Nucleus accumbens (tissue), 56 donors: ENCODE measurements around the gene PCBP4.

Experiments used
- DNase-seq, 56 donors: peaks; one replicate each; lab custom pipeline; 2025; lab: John Stamatoyannopoulos, UW

The PCBP4 gene

DNA sequence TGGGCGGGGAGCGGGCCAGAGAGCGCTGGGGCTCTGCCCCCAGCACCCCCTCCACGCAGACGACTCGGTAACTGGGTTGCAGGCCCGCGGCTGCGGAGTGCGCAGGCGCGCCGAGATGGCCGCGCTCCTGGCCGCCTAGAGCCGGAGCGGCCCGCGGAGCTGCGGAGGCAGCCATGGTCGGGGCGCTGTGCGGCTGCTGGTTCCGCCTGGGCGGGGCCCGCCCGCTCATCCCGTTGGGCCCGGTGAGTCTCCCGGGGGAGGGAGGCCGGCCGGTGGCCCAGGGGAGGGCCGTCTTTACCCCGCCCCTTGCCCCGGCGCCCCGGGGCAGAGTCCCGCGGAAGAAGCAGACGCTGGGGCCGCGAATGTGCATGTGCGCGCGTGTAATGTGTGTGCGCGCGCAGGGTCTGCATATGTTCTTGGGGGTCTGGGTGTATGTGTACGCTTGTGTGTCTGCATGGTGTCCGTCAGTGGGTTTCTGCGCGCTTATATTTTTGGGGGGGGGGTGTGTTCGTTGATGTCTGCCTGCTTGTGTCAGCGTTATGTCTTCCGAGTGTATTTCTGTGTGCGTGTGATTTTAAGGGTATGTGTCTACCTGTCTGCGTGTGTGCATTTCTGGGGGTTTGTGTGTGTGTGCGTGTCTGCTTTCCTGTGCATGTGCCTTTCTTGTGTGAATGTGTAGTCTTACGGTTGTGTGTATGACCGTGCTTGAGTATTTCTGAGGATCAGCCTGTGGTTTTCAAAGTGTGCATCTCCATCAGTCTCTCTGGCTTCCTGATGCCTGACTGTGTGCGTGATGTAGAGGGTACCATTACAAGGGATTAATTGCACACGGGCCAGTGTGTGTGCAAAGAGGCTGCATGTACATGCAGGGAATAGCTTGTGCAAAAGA, 8.0 kb upstream of the PCBP4 start, which contains the start of gene ABHD14A:
Gene ABHD14A, plus strand, starts transcription at position 102 of the 889 bp plus-strand sequence. Its CDS starts 72 bp downstream, at position 174.
- peak in 51 of 56 donors; percentile 24 to 84 (median 64) for DNase-seq

DNA sequence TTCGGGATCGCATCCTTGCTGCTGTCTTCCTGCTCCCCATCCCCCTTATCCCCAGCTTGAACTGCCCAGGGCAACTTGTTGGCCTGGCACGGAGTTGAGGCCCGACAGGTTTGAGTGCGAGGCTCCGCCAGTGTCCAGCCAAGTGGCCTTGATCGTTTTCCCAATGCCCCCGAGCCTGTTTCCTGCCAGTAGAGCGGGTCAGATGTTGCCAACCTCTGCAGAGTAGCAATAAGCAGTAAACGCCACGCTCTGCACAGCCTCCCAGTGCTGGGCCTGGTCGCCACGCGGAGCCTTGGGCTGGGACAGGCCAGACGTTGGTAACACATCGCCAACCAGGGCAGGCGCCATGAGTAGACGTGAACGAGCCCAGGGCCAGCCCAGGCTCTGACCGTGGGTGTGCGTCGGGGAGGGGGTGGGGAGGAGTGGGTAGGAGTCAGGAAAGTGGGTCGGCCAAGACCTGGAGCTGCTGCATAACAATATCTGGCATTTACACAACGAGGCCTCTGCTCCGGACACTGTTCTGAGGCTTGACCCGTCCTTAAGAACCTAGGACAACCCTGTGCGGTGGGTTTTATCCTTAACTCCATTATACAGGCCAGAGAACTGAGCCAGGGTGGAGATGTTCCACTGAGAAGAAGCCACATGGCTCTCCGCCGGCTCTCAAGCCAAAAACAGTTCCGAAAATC, 7.2 kb upstream of the PCBP4 start:
- DNase-seq, result peak in 22 of 56 donors; percentile 37 to 76 (median 62)

DNA sequence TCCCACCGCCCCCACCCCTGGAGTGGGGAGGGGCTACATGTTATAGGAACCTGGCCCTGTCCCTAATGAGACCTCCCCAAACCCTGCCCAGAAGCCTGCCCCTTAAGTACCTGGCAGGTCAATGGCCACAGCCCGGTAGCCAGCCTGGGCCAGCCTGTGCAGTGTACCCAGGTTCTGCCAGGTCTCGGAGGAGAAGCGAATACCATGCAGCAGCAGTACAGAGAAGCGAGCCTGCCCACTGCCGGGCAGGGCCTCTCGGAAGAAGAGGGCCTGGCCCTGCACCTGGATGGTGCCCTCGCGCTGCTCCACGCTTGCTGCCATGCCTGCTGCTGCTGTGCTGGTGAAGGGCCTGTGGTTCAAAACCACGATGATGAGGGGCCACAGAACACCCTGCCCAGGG, 4.1 kb upstream of the PCBP4 start:
- no peak for DNase-seq

DNA sequence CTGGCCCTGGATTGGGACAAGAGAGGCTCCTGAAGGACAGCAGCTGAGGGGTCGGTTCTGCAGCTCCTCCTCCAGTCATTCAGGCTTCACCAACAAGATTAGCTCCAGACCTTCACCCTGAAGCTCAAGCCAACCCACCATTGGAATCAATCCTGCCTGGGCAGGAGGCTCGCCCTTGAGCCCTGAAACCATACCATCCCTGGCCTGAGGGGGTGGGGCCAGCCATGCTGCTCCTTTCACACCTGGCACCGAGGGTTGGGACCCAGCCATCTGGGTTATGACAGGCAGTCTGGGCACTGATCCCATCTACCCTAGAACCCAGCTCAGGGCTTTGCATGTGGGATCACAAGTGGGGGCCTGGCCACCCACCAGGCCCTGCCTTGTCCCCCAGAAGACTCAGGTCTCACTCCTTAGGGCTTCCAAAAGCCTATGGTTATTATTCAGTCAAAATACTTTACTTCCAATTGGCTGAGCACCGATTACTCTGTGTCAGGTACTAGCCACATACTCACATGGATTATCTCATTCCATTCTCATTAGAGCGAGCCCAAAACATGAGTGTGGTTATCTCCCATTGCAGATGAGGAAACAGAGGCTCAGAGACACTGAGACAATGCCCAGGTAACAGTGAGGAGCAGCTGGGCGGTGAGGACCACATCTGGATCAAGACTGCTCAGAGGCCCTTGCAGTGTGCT, 3.5 kb upstream of the PCBP4 start:
- no peak for DNase-seq

DNA sequence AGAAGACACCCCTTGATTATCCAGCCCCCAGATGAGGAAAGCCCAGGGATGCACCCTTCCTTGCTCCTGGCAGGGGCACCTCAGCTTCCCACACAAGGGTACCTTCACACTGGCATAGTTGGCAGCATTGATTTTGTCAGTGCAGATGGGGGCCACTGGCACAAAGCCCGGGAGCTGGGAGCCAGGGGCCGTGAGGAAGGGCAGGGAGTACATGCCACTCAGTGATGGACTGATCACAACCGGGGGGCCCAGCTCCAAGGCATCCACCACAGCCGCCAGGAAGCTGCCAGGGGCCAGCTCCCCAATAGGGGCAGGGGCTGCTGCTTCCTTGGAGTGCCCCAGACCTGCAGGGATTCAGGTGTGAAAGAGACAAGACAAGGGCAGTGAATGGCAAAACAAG, 2.6 kb upstream of the PCBP4 start:
- DNase-seq, result no peak

DNA sequence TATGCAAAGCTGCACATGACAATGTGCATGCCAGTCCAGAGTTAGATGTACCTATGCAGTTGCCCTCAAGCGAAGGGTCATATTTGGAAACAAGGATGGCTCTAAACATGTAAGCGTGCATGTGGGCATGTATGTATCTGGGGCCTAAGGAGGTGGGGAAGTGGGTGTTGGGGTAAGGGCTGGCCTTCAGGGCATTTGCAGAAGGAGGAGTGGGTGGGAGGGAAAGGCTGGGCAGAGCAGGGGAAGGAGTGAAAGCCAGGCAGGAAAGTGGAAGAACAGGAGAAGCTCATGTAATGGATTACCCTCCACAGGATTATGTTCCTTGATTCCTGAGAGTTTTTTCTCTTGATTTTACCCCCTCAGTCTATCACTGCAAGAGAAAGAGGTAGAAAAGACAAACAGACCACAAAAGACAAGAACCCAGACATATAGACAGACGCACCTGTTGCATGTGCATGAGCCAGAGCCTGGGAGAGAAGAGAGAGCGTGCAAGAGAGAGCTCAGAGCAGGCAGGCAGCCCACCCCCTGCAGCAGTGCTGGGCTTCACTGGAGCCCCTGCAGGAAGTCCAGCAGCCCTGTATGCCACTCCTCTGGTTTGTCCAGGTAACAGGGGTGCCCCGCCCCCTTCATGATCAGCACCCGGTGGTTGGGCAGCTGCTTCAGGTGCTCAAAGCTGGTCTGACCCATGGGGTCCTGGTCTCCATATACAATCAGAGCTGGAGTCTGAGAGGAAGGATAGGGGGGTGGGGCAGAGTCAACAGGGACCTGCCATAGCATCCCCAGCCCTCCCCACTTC, 1.8 kb upstream of the PCBP4 start:
- no peak for DNase-seq

DNA sequence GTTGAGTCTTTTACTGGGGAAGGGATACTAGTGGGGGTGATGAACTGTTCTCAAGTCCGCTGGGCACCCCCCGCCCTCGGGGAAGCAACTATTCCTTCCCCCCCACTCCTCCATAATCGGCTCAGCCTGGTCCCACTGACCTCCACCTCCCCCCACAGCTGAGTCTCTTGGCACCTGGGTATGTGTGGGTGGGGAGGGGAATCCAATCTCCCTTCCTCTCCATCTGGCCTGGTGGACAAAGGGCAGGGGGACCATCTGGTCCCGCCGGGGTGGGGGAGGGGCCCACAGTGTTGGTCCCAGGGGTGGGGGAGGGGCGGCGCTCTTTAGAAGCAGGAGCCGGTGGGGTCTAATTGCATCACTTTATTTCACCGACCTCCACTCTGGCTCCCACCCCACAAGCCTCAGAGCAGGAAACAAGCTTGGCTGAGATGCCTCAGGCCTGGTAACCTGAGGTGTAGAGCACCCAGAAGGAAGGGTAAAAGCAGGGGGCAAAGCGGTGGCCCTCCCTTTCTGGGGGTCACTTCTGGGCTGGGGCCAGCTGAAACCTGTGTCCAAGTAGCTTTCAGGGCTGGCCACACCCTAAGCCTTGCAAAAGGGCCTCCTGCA, 1.0 kb upstream of the PCBP4 start:
- peak in 15 of 56 donors; percentile 5 to 63 (median 37) for DNase-seq

DNA sequence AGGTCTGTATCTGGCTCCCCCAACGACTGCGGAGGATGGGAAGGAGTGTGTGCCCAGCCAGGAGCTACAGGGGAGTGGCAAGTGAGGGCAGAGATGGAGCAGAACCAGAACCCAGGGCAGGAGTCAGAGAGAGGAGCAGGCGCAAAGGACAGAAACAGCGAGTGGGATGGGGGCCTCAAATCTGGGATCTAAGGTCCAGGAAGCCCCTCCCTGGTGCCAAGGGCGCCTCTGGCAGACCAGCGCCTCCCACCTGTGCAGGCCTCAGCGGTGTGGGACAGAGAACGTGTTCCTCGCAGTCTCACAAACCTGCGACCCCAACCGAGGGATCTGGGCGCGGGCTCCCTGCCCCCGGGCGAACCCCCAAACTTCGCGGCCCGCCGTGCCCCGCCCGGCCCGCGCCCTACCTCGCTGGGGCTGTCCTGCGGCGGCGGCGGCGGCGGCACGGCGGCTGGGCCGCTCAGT, 301 bp downstream of the PCBP4 start:
- peak in 8 of 56 donors; percentile 44 to 84 (median 62) for DNase-seq

DNA sequence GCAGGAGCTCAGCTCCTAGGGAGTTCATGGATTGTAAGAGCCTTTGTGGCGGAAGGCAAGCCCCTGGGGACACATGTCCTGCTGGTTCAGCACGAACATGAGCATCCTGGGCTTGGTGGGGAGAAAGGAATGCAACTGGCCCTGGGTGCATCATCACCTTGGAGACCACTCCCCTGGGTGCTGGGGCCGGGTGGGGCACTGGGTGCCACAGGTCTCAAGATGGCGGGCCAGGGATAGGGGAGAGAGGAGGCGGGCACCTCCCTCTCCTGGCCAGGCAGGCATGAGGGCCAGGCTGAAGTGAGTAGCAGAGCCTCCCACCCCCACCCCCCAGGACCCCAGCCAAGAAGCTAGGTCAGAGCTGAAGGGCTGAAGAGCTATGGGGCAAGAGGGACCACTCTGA, 768 bp downstream of the PCBP4 start:
- DNase-seq, result peak in 8 of 56 donors; percentile 22 to 66 (median 48)

DNA sequence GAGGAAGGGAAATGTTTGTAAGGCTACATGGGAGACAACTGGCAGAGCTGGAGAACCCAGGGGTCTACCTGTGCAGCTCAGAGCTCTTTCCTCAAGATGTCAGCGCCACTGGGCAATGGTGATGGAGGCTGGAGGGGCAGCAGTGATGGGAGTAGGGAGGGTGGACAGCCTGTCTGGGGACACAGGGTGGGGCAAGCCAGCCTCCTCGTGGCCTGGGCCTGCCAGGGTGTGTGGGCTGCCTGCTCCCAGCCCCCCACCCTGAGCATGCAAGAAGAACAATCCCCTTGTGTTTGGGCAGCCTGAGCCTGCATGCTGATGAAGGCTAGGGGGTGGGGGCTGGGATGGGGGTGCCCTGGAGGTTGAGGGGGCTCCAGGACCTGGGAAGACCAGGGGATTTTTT, 1.2 kb downstream of the PCBP4 start:
- DNase-seq, result peak in 49 of 56 donors; percentile 34 to 91 (median 76)

DNA sequence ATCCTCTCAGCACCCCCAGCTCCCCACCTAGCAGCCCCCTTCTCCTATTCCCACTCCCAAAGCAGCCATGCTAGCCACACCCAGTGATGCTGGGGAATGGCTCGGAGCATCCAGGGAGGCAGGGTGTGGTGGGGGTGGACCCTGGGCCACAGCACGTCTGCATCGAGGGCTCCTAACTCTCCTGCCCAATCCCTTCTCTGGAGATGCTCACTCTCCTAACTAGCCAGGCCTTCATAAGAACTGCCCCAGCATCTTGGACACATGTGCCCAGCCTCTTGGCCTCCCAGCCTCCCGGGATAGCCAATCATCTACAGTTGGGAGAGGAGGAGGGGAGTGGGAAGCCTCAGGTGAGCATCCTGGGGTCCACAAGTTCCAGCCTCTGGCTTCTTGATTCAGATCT, 2.7 kb downstream of the PCBP4 start:
- DNase-seq, result no peak

DNA sequence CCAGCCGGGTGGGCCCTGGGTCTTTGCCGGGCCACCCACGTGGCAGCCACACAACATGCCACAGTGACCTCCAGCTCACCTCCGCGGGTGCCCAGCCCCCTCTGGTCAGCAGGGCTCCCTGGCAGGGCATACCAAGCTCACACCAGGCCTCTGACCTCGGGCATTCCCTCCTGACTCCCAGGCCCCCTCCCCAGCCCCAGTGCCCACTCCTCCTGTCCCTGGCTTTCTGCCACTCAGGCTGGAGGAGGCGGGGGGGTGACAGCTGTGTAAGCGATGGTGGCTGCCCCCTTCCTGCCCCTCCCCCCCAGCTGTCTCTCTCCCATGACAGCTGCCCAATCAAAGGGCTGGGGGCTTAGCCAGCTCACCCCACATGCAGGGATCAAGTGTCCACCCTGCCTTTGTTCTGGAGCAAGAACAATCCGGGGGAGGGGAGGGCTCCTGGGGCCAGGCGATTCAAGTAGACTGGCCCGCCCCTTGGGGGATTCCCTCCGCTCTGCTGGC, 3.3 kb downstream of the PCBP4 start:
- peak in 44 of 56 donors; percentile 17 to 83 (median 51) for DNase-seq

DNA sequence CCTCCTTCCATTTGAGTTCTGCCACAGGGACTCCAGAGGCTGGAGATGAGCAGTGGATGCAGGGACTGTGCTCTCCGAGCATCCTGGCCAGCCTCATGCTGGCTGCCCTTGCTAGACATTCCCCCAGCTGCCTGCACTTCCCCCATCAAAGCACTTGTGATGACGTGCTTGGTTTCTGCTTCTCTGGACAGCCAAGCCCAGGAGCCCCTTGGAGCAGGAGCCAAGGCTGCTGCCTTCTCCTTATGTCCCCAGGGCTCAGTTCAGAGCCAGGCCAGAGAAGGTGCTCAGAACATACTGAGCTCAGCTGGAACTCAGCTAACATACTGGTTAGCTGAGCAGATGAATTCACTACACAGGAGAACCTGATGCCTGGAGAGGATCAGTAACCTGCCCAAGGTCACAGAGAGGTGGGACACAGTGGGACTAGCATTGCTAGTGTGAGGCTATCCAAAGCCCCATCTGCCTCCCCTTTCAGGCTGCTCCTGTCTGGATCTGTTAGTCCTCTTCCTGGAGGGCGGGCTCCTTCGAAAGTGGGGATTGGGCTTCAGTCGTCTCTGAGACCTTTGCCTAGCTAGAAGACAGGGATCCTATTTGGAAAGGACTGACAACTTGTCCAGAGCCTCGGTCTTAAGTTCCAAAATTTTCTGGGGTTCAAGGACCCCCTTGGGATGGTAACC, 4.3 kb downstream of the PCBP4 start:
- peak in 18 of 56 donors; percentile 14 to 48 (median 26) for DNase-seq

DNA sequence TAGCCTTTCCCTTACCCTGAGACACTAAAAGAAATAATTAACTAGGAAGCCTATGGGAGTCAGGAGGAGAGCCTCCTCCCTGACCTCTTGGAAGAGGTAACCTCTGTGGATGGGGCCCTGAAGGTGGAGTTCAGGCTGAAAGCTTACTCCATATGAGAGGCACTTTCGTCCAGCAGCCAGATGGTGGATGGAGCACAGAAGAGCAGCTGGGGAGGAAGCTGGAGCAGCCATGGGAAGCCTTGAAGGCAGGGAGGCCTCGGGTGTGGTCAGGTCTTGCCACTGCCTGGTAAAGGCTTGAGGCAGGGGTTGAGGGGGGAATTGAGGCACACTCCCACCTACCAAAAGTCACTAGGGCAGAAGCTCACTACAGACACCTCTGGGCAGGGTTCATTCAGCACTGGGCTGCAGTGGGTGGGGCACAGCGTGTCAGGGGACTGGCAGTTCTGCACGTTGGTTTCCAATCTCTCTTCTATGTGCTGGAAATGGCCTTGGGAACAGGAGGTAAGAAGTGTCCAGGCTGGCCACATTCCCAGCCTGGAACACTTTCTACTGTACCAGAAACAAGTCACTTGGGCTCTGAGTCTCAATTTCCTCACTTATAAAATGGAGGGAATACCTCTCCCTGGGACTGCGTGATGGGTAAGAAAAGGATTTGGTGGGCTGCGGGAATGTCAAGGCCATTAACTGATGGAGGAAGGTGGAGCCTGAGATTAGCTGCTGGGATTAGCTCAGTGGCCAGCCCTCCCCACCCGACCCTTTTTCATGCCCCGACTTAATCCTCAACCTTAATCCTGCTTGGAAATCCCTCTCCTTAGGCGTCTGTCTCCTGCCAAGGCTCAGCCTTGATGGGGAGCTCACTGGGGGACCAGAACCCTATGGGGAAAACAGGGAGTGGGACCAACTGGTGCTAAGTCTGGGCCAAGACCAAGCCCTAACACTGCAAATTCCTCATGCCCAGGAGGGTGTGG, 5.4 kb downstream of the PCBP4 start:
- no peak for DNase-seq

DNA sequence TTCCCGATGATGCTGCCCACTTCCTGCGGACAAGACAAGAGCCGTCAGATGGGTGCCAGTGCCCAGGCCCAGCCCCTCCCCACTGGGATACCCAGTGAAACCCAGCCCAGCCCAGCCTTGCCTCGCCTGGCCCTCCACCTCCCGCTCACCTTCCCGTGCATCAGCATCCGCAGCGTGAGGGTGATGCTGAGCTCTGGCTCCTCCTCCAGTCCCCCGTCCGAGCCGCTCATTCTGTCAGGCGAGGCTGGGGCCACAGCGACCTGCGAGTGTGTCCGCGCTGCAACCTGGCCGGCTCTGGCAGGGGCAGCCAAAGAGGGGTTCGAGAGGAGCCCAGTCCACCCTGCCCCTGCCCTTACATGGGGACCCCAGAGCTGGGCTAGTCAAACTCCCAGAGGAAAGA, 6.2 kb downstream of the PCBP4 start:
- no peak for DNase-seq

DNA sequence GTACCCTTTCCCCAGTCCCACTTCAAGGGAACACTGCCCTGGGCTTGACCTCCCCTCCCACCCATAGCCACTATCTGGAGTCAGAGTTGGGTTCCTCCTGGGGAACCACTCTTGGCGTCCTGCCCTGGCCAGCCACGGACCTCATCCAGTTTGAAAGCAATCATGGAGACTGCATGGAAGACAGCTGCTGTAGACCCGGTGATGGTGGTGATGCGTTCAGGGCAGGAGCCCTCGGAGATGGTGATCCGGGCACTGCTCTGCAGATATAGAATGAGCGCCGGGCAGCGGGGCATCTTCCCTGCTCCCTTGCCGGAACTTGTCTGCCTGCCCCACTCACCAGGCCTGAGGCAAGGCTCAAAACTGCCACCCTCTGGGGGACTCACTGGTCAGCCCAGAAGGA, 6.9 kb downstream of the PCBP4 start:
- DNase-seq, result no peak

DNA sequence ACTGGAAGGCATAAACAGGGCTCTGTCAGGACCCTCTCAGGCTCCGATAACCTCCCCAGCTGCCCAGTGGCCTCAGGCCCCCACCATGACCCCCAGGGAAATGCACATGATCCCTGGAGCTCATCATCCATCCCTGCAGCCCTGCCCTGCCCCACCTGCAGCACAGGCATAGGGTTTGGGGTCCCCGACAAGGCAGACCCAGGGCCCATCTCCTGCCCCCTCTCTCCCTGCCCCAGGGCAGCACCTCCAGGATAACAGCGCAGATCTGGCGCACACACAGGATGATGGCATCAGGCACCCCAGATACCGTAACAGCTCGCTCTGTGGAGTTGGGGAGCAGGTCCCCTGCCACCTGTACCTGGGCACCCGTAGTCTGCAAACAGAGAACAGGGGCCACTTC, 7.6 kb downstream of the PCBP4 start:
- no peak for DNase-seq
